Medulla oblongata (tissue), 1 donor: Measurements from ENCODE around the gene RETREG3.
"Not testable (repeated sequence)": the region's sequence is repeated elsewhere in the genome, so short reads cannot be mapped to it uniquely, and the experiment has no call there.

Experiments used
- DNase-seq: peaks from one replicate; pipeline ENCODE4 v3.0.0-alpha.2; 2015; ENCODE audit errors: extremely low spot score

RETREG3 gene

GRCh38 chr17:42609182-42609813, at the start of gene RETREG3, which contains the start of gene TUBG1:
RETREG3 (minus strand) TSS chr17:42609374; CDS start chr17:42609324, 50 bp downstream.
TUBG1 (plus strand) TSS chr17:42609683; CDS start chr17:42609738, 55 bp downstream.
- peak; percentile 100 for DNase-seq

GRCh38 chr17:42657824-42658588, 48.8 kb upstream of the RETREG3 start:
- DNase-seq = no peak

- DNase-seq = no peak
Observed at GRCh38 chr17:42655528-42655927, 46.4 kb upstream of the RETREG3 start.

GRCh38 chr17:42653179-42654124, 44.3 kb upstream of the RETREG3 start:
- DNase-seq = peak; percentile 57

GRCh38 chr17:42651392-42651791, 42.2 kb upstream of the RETREG3 start:
- DNase-seq = no peak

GRCh38 chr17:42647778-42648177, 38.6 kb upstream of the RETREG3 start:
- DNase-seq = no peak

- DNase-seq = no peak
Observed at GRCh38 chr17:42642336-42642735, 33.2 kb upstream of the RETREG3 start.

GRCh38 chr17:42640121-42640520, 30.9 kb upstream of the RETREG3 start:
- DNase-seq = no peak

- no peak for DNase-seq
Observed at GRCh38 chr17:42639525-42640113, 30.4 kb upstream of the RETREG3 start.

GRCh38 chr17:42632949-42633444, 23.8 kb upstream of the RETREG3 start:
- DNase-seq = no peak

GRCh38 chr17:42629411-42630009, 20.3 kb upstream of the RETREG3 start:
- no peak for DNase-seq

- DNase-seq = not testable (repeated sequence)
Observed at GRCh38 chr17:42627032-42627764, 18.0 kb upstream of the RETREG3 start.

- DNase-seq = no peak
Observed at GRCh38 chr17:42623732-42624596, 14.8 kb upstream of the RETREG3 start.

- no peak for DNase-seq
Observed at GRCh38 chr17:42623271-42623670, 14.1 kb upstream of the RETREG3 start.

GRCh38 chr17:42621987-42622386, 12.8 kb upstream of the RETREG3 start:
- not testable (repeated sequence) for DNase-seq

- peak; percentile 9 for DNase-seq
Observed at GRCh38 chr17:42618442-42619150, 9.4 kb upstream of the RETREG3 start.

- DNase-seq = no peak
Observed at GRCh38 chr17:42617956-42618431, 8.8 kb upstream of the RETREG3 start.

GRCh38 chr17:42613699-42614295, 4.6 kb upstream of the RETREG3 start:
- DNase-seq = no peak
